IPS-18a (cell line): ENCODE data around the gene ERAP2.

Source experiments
- H3K27ac ChIP-seq: one replicate; pipeline ENCODE4 v1.5.1; 2013; ENCODE audit warnings: low read length
- H3K27me3 ChIP-seq: one replicate; pipeline ENCODE4 v1.6.1; 2013; ENCODE audit warnings: mild to moderate bottlenecking, low read length; ENCODE audit not compliant: control insufficient read depth, insufficient read depth
- H3K36me3 ChIP-seq: one replicate; pipeline ENCODE4 v1.6.1; 2013; ENCODE audit warnings: low read depth, low read length; ENCODE audit not compliant: control insufficient read depth
- H3K4me1 ChIP-seq: one replicate; pipeline ENCODE4 v1.6.1; 2013; ENCODE audit warnings: low read depth, low read length; ENCODE audit not compliant: control insufficient read depth
- H3K4me3 ChIP-seq: one replicate; pipeline ENCODE4 v1.5.1; 2013; ENCODE audit warnings: low read length
- H3K9ac ChIP-seq: one replicate; pipeline ENCODE4 v1.6.1; 2013; ENCODE audit warnings: mild to moderate bottlenecking, low read length, moderate library complexity
- H3K9me3 ChIP-seq: one replicate; pipeline ENCODE4 v1.6.1; 2013; ENCODE audit warnings: low read depth, low read length; ENCODE audit not compliant: control insufficient read depth

The ERAP2 gene

GRCh38 chr5:96903300-96903699 lies 27.0 kb downstream of the ERAP2 start:
- no peaks in the 10 kb centered on the region for H3K36me3 ChIP-seq
- H3K4me3 ChIP-seq, result no peak overlapping the region
- H3K9me3 ChIP-seq, result no peaks in the 10 kb centered on the region
- H3K27ac ChIP-seq, result no peak overlapping the region
- H3K9ac ChIP-seq, result no peak overlapping the region
- no peaks in the 10 kb centered on the region for H3K4me1 ChIP-seq
- H3K27me3 ChIP-seq, result no peaks in the 10 kb centered on the region

GRCh38 chr5:96904054-96904931 lies 28.0 kb downstream of the ERAP2 start:
- H3K36me3 ChIP-seq, result no peaks in the 10 kb centered on the region

GRCh38 chr5:96905864-96906263 lies 29.6 kb downstream of the ERAP2 start:
- no peaks in the 10 kb centered on the region for H3K27me3 ChIP-seq
- no peak overlapping the region for H3K9ac ChIP-seq
- H3K9me3 ChIP-seq, result no peaks in the 10 kb centered on the region
- H3K4me1 ChIP-seq, result no peaks in the 10 kb centered on the region
- H3K4me3 ChIP-seq, result no peak overlapping the region
- no peaks in the 10 kb centered on the region for H3K36me3 ChIP-seq
- no peak overlapping the region for H3K27ac ChIP-seq

More at GRCh38 chr5:96904054-96904931, 28.0 kb downstream of the ERAP2 start:
- Histone ChIP-seq H3K9ac (no peak overlapping the region), H3K27me3 (no peaks in the 10 kb centered on the region), H3K9me3 (no peaks in the 10 kb centered on the region), H3K4me1 (no peaks in the 10 kb centered on the region), H3K27ac (no peak overlapping the region), H3K4me3 (no peak overlapping the region)

- Histone ChIP-seq H3K27me3 (no peaks in the 10 kb centered on the region), H3K4me1 (no peaks in the 10 kb centered on the region), H3K4me3 (no peak overlapping the region), H3K36me3 (no peaks in the 10 kb centered on the region), H3K27ac (no peak overlapping the region), H3K9ac (no peak overlapping the region), H3K9me3 (no peaks in the 10 kb centered on the region)
These were observed 32.7 kb downstream of the ERAP2 start for GRCh38 chr5:96909003-96909402.

- no peaks in the 10 kb centered on the region for H3K4me1 ChIP-seq
- H3K27ac ChIP-seq, result no peak overlapping the region
- H3K9me3 ChIP-seq, result no peaks in the 10 kb centered on the region
- H3K27me3 ChIP-seq, result no peaks in the 10 kb centered on the region
- H3K4me3 ChIP-seq, result no peak overlapping the region
- no peaks in the 10 kb centered on the region for H3K36me3 ChIP-seq
- H3K9ac ChIP-seq, result no peak overlapping the region
These were observed 33.1 kb downstream of the ERAP2 start for GRCh38 chr5:96909435-96909834.

GRCh38 chr5:96911139-96911538 lies 34.8 kb downstream of the ERAP2 start:
- H3K9ac ChIP-seq, result no peak overlapping the region
- H3K36me3 ChIP-seq, result no peaks in the 10 kb centered on the region
- H3K27me3 ChIP-seq, result no peaks in the 10 kb centered on the region
- H3K4me1 ChIP-seq, result no peaks in the 10 kb centered on the region
- no peaks in the 10 kb centered on the region for H3K9me3 ChIP-seq
- no peak overlapping the region for H3K27ac ChIP-seq
- no peak overlapping the region for H3K4me3 ChIP-seq

- no peaks in the 10 kb centered on the region for H3K36me3 ChIP-seq
- no peaks in the 10 kb centered on the region for H3K27me3 ChIP-seq
- H3K9me3 ChIP-seq, result no peaks in the 10 kb centered on the region
- H3K4me3 ChIP-seq, result no peak overlapping the region
- no peak overlapping the region for H3K27ac ChIP-seq
- no peaks in the 10 kb centered on the region for H3K4me1 ChIP-seq
- no peak overlapping the region for H3K9ac ChIP-seq
These were observed 36.9 kb downstream of the ERAP2 start for GRCh38 chr5:96913233-96913632.

- Histone ChIP-seq H3K4me3 (no peak overlapping the region), H3K27ac (no peak overlapping the region), H3K36me3 (no peaks in the 10 kb centered on the region), H3K9ac (no peak overlapping the region), H3K27me3 (no peaks in the 10 kb centered on the region), H3K9me3 (no peaks in the 10 kb centered on the region), H3K4me1 (no peaks in the 10 kb centered on the region)
These were observed 43.5 kb downstream of the ERAP2 start for GRCh38 chr5:96919754-96920197.

- H3K4me1 ChIP-seq, result no peaks in the 10 kb centered on the region
- no peak overlapping the region for H3K9ac ChIP-seq
- H3K9me3 ChIP-seq, result no peaks in the 10 kb centered on the region
- H3K27me3 ChIP-seq, result no peaks in the 10 kb centered on the region
- H3K27ac ChIP-seq, result no peak overlapping the region
- H3K36me3 ChIP-seq, result no peaks in the 10 kb centered on the region
- no peak overlapping the region for H3K4me3 ChIP-seq
These were observed 44.5 kb downstream of the ERAP2 start for GRCh38 chr5:96920744-96921355.

- no peaks in the 10 kb centered on the region for H3K27me3 ChIP-seq
- H3K9me3 ChIP-seq, result no peaks in the 10 kb centered on the region
- H3K4me3 ChIP-seq, result no peak overlapping the region
- H3K27ac ChIP-seq, result no peak overlapping the region
- H3K36me3 ChIP-seq, result no peaks in the 10 kb centered on the region
- H3K9ac ChIP-seq, result no peak overlapping the region
- H3K4me1 ChIP-seq, result no peaks in the 10 kb centered on the region
These were observed 46.4 kb downstream of the ERAP2 start for GRCh38 chr5:96922499-96923244.

- Histone ChIP-seq H3K4me1 (no peaks in the 10 kb centered on the region), H3K9ac (no peak overlapping the region), H3K36me3 (no peaks in the 10 kb centered on the region), H3K9me3 (no peaks in the 10 kb centered on the region), H3K27ac (no peak overlapping the region), H3K27me3 (no peaks in the 10 kb centered on the region), H3K4me3 (no peak overlapping the region)
These were observed 47.7 kb downstream of the ERAP2 start for GRCh38 chr5:96924016-96924443.
